GM19035 (cell line): ENCODE results near the gene ATP2A1.
A peak's percentile ranks its signal among the peaks of the same experiment; 100 is the strongest.
"Not testable (repeated sequence)": the region's sequence is repeated elsewhere in the genome, so short reads cannot be mapped to it uniquely, and the experiment has no call there.

Experiments
- ATAC-seq: cut with Tn5 transposase; IDR thresholded peaks from one replicate; pipeline ENCODE4 v1.9.1; 2021; ENCODE audit not compliant: unreplicated experiment

ATP2A1 gene

DNA sequence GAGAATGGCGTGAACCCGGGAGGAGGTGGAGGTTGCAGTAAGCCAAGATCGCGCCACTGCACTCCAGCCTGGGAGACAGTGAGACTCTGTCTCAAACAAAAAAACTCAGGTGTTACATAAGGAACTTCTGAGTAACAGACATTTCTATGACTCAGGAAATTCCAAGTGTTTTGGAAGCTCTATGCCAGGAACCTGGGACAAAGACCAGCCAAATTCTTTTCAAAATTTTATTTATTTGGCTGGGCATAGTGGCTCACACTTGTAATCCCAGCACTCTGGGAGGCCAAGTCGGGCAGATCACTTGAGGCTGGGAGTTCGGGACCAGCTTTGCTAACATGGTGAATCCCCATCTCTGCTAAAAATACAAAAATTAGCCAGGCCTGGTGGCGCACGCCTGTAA, 19.9 kb upstream of the ATP2A1 start:
- no peak for ATAC-seq

DNA sequence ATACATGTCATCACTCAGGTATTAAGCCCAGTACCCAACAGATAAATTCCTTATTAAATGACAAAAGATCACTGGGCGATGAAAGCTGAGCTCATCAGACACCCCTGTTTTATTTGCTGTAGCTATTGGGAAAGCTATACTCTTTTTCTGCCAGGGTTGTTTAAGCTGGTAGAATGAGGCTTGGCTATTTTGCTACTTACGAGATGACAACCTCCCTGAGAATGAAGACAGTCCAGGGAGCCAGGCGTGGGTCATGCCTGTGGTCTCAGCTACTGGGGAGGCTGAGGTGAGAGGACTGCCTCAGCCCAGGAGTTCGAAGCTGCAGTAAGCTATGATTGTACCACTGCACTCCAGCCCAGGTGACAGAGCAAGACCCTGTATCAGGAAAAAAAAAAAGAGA, 19.0 kb upstream of the ATP2A1 start:
- no peak for ATAC-seq

- ATAC-seq, result peak; percentile 6
These were observed 14.1 kb upstream of the ATP2A1 start for GRCh38 chr16:28863929-28864793.

DNA sequence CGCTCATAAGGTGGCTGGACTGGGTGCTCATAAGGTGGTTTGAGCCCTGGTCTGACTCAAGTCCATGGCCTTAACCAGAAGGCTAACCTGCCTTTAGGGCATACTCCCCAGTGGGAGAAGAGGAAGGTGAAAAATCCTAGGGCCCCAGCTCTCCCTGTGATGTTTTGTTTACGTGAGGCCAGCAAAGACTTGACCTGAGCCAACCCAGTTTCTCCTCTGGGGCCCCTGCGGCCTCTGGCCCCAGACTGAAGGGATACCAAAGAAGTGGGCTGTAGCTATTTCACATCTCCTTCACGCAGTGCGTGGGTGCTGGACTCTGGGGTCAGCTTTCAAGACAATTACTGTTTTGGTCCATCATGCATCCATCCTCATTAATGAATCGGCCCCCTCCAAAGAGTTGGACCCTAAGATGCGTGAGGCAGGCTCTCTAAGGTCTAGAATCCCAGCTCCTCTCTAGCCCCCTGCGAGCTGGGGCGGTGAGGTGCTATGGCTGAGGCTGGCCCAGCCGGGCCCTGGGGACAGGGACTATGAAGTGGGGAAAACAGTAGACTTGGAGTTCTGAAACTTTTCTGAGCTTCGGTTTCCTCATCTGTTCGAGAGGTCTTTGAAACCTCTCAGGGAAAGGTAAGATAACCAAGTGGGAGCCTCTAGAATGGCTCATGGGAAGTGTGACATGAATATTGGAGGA, 13.1 kb upstream of the ATP2A1 start:
- no peak for ATAC-seq

GRCh38 chr16:28865722-28866453, 12.4 kb upstream of the ATP2A1 start:
- ATAC-seq, result no peak

- no peak for ATAC-seq
These were observed 11.9 kb upstream of the ATP2A1 start for GRCh38 chr16:28866454-28866804.

DNA sequence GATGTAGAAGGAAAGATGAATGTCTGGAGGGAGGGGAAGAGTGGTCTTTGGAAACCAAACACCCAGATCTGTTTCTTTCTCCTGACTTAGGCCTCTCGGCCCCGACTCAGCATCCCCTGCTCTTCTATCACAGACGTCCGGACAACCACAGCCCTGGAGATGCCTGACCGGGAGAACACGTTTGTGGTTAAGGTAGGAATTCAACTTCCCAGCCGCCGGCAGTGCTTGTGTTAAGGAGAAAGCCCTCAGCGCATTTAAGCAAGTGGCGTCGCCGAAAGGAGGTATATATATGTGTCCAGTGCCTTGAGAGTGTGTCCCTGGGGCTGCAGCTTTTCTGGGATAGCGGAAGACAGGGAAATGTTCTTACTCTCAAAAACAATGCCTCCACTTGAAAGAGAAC, 11.0 kb upstream of the ATP2A1 start:
- no peak for ATAC-seq

- ATAC-seq, result not testable (repeated sequence)
These were observed 10.6 kb upstream of the ATP2A1 start for GRCh38 chr16:28867646-28868045.

GRCh38 chr16:28869201-28869600, 9.1 kb upstream of the ATP2A1 start:
- no peak for ATAC-seq

DNA sequence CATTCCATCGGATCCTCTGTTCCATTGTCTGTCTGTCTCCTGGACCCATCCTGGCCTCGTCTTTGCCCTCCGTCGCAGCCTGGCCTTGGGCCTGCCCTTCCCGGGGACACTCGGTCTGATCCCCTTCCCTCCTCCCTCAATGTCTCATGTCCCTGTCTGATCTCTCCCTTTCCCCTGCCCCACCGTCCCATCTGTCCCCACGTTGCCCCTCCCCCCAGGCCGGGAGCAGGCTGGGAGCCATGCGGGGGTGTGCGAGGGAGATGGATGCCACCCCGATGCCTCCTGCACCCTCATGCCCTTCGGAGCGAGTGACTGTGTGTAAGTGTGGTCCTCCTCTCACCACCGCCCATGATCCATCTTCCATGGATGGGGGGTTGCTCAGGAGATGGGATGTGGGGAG, 5.3 kb upstream of the ATP2A1 start:
- no peak for ATAC-seq

- no peak for ATAC-seq
These were observed 4.6 kb upstream of the ATP2A1 start for GRCh38 chr16:28873543-28874201.

GRCh38 chr16:28874406-28874805, 3.9 kb upstream of the ATP2A1 start:
- ATAC-seq, result no peak

GRCh38 chr16:28875134-28876018, 2.9 kb upstream of the ATP2A1 start:
- no peak for ATAC-seq

DNA sequence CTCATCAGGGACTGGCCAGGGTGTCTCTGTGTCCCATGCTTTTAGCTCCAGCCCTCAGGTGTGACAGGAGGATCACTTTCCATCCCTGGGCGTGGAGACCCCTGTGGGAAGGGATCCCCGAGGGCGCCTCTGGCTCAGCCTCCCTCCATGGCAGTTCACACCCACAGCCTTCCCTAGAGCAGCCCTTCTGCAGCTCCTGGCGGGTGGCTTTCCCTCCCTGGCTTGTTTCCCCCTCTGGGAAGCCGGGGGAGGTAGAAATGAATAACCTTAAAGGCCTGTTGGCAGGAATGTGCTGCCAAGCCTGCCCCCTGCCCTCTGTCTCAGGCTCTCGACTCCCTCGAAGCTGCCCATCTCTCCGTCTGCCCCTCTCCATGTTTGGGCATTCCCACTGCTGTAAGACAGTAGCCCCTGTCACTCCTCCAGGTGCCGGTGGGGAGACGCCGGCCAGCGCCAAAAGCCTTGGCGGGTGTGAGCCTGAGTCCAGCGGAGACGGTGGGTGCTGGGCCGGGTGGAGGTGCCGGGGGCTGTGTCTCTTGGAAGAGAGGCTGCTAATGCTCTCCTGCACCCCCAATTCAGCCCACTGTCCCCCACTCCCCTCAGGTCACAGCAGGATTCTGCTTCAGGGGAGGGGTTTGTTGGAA, 2.1 kb upstream of the ATP2A1 start:
- ATAC-seq, result no peak

- no peak for ATAC-seq
These were observed 1.2 kb upstream of the ATP2A1 start for GRCh38 chr16:28876973-28877654.

GRCh38 chr16:28877655-28878000, 660 bp upstream of the ATP2A1 start:
- ATAC-seq, result no peak

GRCh38 chr16:28879261-28879840, 1.1 kb downstream of the ATP2A1 start:
- ATAC-seq, result peak; percentile 34

DNA sequence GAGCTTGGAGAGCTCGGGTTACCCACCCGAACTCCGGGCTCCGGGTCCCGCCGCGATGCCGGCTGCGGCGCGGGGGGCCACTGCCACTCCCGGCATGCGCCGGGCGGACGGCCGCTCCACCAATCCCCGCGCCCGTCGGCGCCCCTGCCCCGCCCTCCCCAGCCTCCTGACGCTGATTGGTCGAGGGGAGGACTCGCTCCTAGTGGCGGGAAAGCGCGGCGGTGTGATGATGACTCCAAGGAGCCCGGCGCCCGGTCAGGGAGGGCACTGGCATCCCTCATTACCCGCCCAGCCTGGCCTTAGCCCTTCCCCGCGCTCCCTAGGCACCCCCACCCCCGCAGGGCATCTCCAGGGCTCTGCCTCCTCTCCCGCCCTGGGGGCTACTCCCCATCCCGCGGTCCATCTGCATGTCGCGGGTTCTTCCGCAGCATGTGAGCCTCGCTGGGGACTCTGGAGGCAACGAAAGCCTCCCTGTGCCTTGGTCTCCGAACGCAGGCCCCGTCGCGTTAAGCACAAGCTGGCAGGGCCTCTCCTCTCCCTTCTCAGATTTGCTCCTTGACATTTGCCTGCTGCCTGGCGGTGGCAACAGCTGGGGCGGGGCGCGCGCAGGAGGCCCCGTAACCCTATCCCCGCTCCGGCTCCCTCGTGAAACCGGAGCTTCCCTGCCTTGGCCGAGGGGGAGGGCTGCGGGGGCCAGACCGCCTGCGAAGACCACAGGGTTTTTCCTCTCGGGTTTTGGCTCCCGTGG, 1.7 kb downstream of the ATP2A1 start:
- ATAC-seq, result peak; percentile 84
